Stimulated activated CD4-positive, alpha-beta T cell treated with anti-CD3 and anti-CD28 coated beads, Interleukin-15, amount 100 ng/mL, for 24 hours (primary cell): ENCODE measurements around the gene XCL2.

Experiments
- DNase-seq: peaks from one replicate; pipeline ENCODE4 v3.0.0-alpha.2; 2020

XCL2 gene

GRCh38 chr1:168512864-168513595, 30.8 kb downstream of the XCL2 start:
- no peak for DNase-seq

DNA sequence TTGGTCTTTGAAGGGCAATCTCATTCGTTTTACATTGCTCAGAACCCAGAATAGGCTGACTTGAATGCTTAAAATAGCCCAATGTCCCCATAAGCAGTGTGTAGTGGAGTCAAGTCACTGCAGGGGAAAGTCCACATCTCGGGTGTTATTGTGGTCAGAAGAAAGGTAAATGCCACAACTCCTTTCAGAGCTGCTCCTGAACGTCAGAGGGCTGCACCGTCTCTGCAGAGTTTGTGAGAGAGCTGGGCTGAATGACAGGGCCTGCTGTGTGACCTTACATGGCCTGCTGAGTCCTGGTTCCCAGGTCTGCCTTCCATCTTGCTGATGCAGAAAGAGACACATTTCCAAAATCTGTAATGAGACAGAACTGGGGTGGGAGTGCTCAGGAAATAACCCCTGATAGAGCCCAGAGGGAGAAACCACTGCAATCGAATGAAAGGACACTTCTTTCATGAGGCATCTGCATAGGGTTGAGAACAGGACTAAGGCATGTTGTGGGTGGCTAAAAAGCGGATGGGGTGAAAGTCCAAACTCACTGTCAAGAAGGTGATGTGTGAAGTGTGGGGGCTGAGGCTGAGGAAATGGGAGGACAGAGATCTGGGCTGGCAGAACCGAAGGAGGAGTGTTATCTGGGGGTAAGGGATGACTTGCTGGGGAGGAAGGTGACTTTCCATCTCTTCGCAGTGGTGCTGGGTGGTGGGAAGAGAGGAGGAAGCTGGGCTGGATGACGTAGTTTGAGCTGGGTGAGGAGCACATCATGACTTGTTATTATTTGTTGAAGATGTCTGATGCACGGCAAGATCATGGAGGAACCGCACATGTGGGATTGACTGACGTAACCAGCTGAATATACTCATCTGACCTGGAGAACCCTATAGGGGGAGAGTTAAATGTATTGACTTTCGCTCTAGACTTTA, 33.7 kb downstream of the XCL2 start:
- no peak for DNase-seq

- DNase-seq: no peak
These were observed 34.6 kb downstream of the XCL2 start for GRCh38 chr1:168509210-168509609.

DNA sequence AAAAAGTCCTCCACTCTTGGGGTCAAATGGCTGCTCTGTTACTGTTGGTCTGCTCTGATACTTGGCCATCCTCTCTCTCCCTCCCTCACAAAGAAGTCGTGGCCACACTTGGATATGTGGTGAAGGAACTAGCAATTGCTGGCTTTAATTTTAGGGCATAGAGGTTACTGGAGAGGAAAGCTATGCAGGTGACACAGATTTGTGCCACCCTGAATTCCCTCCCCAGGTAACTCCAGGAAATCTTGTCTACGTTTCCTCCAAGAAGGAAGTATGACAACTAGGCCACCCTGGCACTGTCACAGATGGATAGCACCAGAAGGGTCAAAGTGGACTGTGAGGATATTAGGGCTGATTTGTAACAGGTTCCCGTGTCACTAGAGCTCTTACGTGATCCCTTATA, 36.0 kb downstream of the XCL2 start:
- DNase-seq: no peak

DNA sequence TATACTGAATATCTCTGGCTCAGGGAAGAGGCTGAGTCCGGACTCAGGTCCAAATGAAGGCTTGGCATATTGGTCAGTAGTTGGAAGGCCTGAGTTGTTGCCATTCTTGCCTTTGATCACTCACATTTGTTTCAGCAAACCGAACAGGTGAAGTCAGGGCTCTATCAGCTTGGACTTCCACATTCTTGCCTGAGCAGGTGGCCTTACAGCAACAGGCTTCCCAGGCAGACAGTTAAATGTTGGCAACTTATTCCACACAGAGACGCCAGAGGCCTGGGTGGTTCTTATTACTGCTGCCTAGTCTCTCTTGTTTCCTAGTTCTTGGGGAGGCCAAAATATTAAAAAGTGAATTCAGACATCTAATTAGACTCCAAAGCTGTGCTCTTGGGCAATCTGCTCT, 36.6 kb downstream of the XCL2 start:
- no peak for DNase-seq

- no peak for DNase-seq
These were observed 37.5 kb downstream of the XCL2 start for GRCh38 chr1:168506204-168506819.

GRCh38 chr1:168505006-168505405, 38.8 kb downstream of the XCL2 start:
- DNase-seq: no peak

GRCh38 chr1:168504064-168504837, 39.5 kb downstream of the XCL2 start:
- DNase-seq: no peak

- no peak for DNase-seq
These were observed 44.1 kb downstream of the XCL2 start for GRCh38 chr1:168499688-168500049.

DNA sequence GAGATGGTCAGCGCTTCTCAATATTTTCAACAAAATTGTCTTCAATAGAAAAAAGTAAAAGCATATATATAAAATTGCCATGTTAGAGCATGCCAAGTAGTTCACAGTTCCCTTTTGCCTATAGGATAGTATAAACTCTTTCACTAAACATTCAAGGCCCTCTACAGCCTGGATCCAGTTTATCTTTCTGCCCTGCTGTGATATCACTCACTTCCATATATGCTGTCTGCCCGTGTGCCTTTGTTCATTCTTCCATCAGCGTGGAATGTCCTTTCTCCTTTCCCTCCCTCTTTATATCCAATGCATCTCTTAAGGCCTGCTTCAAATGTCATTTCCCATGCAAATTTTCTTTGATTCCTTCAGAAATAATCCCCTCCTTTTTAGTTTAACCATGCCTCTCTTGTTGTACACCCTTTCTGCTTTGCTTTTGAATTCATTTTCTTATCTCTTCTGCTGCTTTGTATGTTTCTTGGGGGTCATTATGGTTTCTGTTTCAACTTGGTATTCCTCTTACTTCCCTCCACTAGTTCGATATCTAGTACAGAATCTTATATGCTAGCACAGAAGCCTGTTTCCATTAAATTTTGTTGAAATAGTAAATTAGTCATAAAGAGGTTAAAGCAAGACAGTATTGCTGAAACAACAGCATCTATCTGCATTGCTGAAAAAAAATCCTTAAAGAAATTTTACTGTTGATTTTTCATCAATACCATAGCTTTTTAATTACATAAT, 44.7 kb downstream of the XCL2 start:
- no peak for DNase-seq

GRCh38 chr1:168498159-168498631, 45.6 kb downstream of the XCL2 start:
- DNase-seq: no peak

DNA sequence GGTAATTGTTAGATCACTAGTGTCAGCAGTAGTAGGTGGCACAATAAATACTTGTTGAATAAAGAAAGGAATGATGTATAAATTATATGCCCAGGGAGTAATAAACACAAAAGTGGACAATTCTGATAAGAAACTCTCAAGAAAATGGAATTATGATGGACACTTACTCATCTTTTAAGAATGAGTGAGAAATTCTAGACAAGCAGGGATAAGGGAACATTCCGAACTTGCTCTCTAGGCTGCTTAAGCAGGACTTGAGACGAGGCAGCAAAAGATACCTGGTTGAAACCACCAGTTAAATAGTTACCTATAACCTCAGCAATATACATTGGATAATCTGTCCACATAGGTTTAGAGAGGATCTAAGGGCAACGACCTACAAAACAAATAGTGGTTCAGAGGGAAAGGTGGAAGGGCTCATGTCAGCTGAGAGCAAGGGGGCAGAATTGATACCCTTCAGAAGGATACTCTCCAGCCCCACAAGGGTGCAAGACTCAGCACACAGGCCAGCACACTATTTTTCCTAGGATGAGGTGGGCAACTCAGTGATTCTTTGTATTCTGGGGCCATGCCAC, 46.3 kb downstream of the XCL2 start:
- no peak for DNase-seq

- DNase-seq: no peak
These were observed 52.2 kb downstream of the XCL2 start for GRCh38 chr1:168491527-168492164.
